Iris pigment epithelial cell (primary cell): ENCODE data around the gene ATP2A1.
"Not testable (repeated sequence)": the region's sequence is repeated elsewhere in the genome, so short reads cannot be mapped to it uniquely, and the experiment has no call there.

ENCODE experiments used
- DNase-seq: peaks from one replicate; pipeline ENCODE4 v3.0.0-alpha.2; 2011; ENCODE audit warnings: low read depth

The ATP2A1 gene

DNA sequence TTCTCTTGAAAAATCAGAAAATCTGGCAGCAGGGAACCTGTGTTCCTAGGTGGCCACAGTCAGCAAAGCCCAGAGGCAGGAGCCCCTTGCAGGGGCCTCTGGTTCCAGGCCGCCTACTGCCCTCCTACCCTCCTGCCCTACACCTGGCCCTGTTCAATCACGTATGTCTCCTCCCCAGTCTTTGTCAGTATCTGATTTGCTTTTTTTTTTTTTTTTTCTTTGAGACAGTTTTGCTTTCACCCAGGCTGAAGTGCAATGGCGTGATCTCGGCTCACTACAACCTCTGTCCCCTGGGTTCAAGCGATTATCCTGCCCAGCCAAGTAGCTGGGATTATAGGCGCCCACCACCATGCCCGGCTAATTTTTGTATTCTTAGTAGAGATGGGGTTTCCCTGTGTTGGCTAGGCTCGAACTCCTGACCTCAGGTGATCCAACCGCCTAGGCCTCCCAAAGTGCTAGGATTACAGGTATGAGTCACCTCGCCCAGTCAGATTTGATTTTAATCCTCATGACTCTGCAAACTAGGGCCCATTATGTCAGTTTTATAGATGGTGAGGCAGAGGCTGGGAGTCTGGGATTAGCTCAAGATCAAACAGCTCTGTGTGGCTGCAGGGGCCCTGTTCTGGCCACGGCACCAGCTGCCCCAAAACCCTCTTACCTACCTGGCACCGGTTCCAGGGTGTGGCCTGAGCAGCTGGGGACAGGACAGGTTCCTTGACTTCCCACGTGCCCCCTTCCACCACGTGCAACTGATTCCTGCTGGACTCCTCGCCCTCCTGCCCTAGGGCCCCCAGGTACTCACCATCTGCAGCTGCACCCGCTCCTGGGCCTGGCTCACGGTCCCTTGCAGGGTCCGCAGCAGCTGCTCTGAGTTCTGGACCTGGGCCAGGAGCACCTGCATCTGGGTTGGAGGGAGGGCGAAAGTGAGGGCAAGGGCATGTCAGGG lies 32.1 kb downstream of the ATP2A1 start:
- peak; percentile 34 for DNase-seq

DNA sequence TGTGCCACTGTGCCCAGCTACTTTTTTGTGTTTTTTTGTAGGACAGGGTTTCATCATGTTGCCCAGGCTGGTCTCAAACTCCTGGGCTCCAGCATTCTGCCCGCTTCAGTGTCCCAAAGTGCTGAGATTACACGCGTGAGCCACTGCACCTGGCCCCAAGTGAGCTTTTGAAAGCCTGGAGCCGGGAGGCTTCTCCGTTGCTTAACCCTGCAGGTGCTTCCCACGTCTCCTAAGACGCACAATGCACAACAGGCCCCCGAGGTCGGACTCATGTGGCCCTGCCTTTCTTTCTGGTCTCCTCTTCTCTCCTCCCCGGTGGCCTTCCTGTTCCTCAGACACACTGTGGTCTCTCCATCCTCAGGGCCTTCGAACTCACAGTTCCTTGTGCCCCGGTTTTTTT lies 34.3 kb downstream of the ATP2A1 start:
- DNase-seq: no peak

DNA sequence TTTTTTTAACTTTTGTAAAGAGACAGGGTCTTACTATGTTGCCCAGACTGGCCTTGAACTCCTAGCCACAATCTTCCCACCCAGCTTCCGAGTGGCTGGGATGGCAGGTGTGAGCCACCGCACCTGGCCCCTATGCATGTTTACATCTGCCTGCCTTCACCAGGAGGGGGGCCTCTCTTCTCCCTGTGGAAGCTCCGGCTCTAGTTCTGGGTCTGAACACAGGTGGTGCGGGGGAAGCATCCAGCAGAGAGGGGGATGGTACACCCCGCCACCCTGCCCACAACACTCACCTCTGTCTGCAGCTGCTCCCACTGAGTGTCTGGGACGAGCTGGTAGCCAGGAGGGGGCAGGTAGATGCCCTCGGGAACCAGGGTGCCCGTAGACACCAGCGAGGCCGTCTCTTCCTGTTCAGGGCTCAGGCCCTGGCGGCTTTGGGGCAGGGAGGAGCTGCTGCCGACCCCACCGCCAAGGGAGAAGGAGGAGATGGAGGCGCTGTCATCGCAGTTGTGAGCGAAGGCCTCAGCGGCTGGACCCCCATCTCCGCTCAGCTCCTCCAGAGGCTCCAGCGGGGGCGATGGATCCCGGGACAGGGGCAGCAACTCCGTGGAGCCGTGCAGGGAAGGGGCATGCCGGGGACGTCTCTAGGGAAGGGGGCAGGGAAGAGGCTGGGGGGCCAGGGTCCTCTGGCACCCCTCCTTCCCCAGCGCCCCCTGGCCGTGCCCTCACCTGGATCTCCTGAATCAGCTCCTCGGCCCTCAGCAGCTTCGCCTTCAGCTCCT lies 35.8 kb downstream of the ATP2A1 start:
- DNase-seq: no peak

DNA sequence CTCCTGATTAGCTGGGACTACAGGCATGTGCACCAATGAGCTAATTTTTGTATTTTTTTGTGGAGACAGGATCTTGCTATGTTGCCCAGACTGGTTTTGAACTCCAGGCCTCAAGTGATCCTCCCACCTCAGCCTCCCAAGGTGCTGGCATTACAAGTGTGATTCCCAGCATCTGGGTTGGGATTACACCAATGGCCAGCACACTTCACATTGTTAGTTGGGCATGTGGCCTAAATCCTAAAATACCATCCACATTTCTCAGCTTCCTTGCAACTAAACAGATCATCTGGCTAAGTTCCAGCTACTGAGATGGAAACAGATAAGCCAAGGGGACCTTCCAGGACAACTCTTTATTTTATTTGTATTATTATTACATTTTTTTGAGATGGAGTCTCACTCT lies 36.9 kb downstream of the ATP2A1 start:
- DNase-seq: peak; percentile 72

DNA sequence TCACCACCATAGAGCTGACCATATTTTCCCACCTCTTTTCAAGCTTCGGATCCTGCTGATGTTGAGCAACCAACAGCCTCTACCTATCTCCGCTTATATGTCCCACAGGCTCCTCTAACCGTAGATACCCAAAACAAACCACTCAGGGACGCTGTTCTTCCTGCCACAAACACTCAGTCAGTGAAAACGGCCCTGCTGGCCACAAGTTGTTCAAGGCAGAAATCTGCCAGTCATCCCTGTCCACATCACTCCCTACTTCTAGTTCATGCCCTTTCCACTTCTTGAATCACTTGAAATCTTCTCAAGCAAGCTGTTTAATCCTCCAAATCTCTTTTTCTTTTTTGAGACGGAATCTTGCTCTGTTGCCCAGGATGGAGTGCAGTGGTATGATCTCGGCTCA lies 38.8 kb downstream of the ATP2A1 start:
- DNase-seq: no peak

DNA sequence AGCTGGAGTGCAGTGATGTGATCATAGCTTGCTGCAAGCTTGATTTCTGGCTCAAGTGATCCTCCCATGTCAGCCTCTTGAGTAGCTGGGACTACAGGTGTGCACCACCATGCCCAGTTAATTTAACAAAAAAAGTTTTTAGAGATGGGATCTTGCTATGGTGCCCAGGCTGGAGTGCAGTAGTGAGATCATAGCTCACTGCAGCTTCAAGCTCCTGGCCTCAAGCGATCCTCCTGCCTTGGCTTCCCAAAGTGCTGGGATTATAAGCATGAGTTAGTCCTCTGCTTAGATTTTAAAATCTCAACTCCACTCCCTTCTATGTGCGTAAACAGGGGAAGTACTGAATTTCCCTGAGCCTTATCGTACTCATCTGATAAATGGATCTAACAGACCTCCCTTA lies 40.4 kb downstream of the ATP2A1 start:
- DNase-seq: no peak

DNA sequence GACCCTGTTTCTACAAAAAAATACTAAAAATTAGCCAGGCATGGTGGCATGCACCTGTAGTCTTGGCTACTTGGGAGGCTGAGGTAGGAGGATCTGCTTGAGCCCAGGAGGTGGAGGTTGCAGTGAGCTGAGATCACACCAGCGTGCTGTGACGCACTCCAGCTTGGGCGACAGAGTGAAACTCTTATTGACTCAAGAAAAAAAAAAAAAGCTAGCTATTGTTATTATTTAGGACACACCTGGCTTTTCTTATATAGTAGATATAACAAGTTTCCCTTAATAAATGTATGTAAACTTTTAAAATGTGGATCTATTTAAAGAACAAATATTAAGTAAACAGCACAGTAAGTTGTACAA lies 44.9 kb downstream of the ATP2A1 start:
- DNase-seq: no peak

DNA sequence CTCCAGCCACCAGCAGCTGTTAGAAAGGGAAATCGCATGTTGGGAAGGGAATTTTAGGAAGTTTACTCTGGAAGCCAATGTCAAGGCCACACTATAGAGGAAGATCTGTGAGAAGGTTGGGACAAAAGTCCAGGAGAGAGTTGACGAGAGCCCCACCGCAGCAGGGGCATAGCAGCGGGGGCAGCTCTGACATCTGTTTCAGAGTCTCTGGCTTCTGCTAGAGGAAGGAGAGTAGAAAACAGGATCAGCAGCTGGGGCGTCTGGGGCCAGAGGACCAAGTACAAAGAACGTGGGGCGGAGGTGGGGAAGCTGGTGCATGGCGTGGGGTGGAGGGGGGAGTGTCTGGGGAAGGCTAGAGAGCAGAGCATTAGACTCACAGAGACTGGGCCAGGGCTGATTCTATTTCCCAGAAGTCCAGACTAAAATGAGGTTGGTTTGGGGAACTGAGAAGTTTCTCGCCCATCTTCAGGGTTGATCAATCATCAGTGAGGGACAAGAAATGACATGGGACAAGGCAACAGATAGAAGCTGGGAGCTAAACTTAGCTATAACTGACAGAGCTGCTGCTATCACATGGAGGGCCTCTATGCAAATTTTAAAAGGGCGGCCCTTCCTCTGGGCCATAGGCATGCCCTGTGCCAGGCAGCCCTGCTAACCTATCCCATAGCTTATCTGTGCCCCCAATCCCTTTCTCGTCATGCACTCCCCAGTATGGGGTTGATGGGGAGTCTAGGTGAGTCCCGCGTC lies 45.5 kb downstream of the ATP2A1 start:
- no peak for DNase-seq

DNA sequence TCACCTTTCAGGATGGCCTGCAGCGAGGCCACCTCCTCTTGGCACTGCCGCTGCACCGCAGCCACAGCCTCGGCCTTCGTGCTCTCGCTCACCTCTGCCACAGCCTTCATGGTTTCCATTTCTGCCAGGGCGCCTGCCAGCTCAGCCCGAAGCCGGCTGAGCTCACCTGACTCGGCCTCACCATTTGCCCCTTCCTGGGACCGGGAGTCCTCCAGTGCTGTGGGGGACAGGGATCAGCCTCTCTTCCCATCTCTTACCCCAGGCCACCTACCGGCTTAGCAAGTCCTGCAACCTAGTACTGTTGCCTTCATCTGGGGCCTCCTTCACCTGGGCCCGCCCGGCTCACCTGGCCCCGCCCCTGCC lies 46.1 kb downstream of the ATP2A1 start:
- DNase-seq: no peak

DNA sequence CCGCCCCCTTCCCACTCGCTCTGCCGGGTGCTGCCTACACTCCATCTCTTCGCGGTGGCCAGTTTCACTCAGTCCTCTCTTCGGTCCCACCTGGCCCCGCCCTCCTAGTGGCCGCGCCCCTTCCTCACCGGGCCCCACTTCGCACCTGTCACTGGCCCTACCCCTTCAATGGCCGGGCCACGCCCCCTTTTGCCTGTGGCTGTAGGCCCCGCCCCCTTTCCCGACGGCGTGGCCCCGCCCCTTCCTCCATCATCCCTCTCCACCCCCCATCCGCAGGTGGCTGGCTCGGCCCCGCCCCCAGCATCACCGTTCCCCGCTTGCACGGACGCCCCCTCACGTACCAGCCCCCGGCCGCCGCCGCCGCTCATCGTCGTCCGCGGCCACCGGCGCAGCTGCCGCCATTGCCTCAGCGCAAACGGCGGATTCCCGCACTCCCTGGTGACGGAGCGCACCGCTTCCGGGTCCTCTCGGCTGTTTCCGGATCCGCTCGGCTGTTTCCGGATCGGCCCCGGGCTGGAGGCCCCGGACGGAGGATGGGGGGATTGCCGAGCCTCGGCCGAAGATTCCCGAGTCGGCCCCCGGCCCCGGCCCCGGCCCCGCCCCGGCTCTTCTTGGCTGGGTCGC lies 46.6 kb downstream of the ATP2A1 start, which contains the start of gene RABEP2:
RABEP2 (minus strand) TSS at position 477 of the 624 bp plus-strand sequence; CDS start at position 402, 75 bp downstream.
- DNase-seq: peak; percentile 81

DNA sequence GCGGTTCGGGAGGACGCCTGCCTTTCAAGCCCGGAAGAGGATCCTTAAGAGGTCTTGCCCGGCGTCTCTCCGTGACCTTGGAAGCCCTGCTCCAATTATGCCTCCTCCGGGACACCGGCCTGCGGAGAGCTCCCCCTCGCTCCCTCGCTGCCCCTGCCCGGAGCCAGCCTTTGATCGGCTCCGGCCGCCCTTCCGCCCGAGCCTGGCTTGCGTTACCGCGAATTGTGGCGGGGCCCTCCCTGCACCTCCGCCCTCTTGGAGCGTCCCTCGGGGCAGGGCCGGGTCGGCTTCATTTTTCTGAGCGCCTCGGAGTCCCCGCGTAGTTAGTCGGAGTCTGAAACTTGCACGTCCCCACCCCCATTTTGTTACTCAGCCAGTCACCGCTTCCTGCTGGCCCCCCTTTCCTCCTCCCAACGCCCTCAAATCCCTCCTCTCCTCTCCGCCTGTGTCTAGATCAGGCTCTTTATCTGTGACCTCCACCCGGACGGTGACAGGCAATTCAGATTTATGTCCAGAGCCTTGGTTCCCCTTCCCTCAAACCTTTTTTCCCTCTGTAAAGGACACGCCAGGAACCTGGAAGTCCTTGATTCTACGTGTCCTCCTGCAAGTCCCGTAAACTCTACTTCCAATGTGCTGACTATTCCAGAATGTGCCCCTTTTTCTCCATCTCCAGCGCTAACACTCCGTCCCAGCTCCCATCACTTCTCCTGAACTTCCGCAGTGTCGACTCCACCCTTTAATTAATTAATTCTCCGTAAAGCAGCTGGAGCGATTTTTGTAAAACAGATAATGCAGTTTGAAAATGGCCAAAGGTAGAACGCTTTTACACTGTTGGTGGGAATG lies 47.3 kb downstream of the ATP2A1 start:
- peak; percentile 75 for DNase-seq

DNA sequence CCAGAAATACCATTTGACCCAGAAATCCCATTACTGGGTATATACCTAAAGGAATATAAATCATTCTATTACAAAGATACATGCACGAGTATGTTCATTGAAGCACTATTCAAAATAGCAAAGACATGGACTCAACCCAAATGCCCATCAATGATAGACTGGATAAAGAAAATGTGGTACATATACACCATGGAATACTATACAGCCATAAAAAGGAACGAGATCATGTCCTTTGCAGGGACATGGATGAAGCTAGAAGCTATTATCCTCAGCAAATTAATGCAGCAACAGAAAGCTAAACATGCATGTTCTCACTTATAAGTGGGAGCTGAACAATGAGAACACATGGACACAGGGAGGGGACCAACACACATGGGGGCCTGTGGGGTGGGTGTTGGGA lies 48.0 kb downstream of the ATP2A1 start:
- not testable (repeated sequence) for DNase-seq

DNA sequence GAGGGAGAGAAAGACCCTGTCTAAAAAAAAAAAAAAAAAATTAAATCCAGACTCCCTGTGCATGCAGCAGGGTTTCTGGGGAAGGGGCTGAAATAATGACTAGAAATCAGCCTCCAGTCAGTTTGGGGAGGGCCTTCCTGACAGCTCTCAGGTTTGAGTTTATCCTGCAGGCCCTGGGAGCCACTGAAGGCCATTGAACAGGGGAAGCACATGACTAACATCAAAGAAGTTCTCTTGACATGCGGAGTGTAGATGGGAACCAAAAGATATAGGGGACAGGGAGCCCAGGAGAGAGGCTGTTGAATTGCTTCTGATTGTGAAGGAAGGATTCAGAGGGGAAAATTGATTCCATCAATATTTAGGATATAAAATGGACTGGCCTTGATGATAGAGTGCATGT lies 49.5 kb downstream of the ATP2A1 start:
- DNase-seq: no peak

DNA sequence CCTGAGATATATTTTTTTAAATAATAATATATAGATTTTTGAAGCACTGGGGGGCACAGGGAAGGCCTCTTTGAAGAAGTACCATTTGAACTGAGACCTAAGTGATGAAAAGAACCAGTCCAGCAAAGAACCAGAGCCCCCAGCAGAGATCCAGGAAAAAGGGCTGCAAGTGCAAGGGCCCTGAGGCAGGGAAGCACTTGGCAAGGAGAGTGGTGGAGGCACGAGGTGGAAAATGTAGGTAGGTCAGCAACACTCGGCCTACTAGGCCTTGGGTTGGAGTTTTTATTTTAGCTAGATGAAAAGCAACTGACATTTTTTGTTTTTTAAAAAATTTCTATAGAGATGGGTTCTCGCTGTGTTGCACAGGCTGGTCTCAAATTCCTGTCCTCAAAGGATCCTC lies 51.9 kb downstream of the ATP2A1 start:
- no peak for DNase-seq

DNA sequence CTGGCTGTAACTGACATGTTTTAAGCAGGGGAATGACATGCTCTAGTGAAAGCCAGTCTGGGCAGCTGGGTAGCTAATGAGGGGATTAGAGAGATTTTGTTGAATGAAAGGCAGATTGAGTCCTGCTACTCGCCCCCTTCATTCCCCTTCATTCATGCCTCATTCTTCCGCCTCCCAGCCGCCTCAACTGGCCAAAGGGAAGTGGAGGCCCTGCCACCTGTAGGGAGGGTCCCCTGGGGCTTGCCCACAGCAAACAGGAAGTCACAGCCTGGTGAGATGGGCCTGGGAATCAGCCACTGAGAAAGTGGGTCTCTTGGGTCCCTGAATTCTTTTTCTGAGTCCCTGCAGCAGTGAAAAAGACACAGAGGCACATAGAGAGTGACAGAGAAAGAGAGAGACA lies 52.4 kb downstream of the ATP2A1 start:
- DNase-seq: no peak

DNA sequence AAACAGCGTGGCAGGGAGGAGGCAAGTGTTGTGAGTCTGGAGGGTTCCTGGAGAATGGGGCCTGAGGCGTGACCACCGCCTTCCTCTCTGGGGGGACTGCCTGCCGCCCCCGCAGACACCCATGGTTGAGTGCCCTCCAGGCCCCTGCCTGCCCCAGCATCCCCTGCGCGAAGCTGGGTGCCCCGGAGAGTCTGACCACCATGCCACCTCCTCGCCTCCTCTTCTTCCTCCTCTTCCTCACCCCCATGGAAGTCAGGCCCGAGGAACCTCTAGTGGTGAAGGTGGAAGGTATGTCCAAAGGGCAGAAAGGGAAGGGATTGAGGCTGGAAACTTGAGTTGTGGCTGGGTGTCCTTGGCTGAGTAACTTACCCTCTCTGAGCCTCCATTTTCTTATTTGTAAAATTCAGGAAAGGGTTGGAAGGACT lies 53.5 kb downstream of the ATP2A1 start, which contains the start of gene CD19:
CD19 (plus strand) TSS at position 171 of the 425 bp plus-strand sequence; CDS start at position 201, 30 bp downstream.
- DNase-seq: no peak

DNA sequence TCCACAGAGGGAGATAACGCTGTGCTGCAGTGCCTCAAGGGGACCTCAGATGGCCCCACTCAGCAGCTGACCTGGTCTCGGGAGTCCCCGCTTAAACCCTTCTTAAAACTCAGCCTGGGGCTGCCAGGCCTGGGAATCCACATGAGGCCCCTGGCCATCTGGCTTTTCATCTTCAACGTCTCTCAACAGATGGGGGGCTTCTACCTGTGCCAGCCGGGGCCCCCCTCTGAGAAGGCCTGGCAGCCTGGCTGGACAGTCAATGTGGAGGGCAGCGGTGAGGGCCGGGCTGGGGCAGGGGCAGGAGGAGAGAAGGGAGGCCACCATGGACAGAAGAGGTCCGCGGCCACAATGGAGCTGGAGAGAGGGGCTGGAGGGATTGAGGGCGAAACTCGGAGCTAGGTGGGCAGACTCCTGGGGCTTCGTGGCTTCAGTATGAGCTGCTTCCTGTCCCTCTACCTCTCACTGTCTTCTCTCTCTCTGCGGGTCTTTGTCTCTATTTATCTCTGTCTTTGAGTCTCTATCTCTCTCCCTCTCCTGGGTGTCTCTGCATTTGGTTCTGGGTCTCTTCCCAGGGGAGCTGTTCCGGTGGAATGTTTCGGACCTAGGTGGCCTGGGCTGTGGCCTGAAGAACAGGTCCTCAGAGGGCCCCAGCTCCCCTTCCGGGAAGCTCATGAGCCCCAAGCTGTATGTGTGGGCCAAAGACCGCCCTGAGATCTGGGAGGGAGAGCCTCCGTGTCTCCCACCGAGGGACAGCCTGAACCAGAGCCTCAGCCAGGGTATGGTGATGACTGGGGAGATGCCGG lies 54.3 kb downstream of the ATP2A1 start:
- DNase-seq: no peak

DNA sequence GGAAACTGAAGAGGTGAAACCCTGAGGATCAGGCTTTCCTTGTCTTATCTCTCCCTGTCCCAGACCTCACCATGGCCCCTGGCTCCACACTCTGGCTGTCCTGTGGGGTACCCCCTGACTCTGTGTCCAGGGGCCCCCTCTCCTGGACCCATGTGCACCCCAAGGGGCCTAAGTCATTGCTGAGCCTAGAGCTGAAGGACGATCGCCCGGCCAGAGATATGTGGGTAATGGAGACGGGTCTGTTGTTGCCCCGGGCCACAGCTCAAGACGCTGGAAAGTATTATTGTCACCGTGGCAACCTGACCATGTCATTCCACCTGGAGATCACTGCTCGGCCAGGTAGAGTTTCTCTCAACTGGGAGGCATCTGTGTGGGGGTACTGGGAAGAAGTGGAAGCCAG lies 54.9 kb downstream of the ATP2A1 start:
- no peak for DNase-seq

DNA sequence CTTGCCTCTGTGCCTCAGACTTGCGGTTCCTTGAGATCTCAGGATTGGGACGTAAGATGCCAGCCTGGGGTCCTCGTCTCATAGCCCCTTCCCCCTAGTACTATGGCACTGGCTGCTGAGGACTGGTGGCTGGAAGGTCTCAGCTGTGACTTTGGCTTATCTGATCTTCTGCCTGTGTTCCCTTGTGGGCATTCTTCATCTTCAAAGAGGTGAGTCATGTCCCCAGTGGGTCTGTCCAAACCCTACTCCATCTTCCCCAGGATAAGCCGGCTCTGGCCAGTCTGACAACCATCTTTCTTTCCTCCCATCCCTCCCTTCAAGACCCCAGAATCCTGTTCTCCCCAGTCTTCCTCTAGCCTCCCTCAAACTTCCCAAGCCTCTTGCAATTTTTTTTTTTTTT lies 57.1 kb downstream of the ATP2A1 start:
- DNase-seq: no peak
